ENCODE results near the gene ZDHHC1. TPM values are rescaled to one million over a fixed set of nuclear protein-coding genes. Genes with fewer than 3 reads are reported as not detected.
A peak's percentile ranks its signal among the peaks of the same experiment; 100 is the strongest.

ZDHHC1 gene
- total and polyA plus RNA-seq, 8 donors = 14.4 to 24.1 (median 17.9) TPM

- peaks cover 21 to 37% of the 10 kb centered on the region in 2 donors for H3K4me1 ChIP-seq
- peaks cover 13 to 58% of the 10 kb centered on the region in 2 donors for H3K27me3 ChIP-seq
- no peaks in the 10 kb centered on the region for H3K36me3 ChIP-seq
- peak in 3 of 4 donors; percentile 65 to 85 (median 85) for DNase-seq
- TF ChIP-seq CTCF (IDR thresholded peaks at IDR 0.05) = peak; percentile 77 to 79
- ATAC-seq = peak; percentile 77
- no peaks in the 10 kb centered on the region for H3K9me3 ChIP-seq
- intact Hi-C loops (cut with DNase I) = loop anchor here in 1 of 2 donors (5.0 kb wide), 1 partner anchor 39 kb away; no protein-coding TSS in a partner anchor
- no peak overlapping the region for H3K27ac ChIP-seq
- no peak overlapping the region for H3K4me3 ChIP-seq
These were observed 12.0 kb upstream of the ZDHHC1 start for GRCh38 chr16:67428146-67428731.

GRCh38 chr16:67426950-67427349 lies 10.7 kb upstream of the ZDHHC1 start:
- H3K4me3 ChIP-seq = no peak overlapping the region
- intact Hi-C loops (cut with DNase I) = loop anchor here in 1 of 2 donors (5.0 kb wide), 1 partner anchor 40 kb away; no protein-coding TSS in a partner anchor
- ATAC-seq (no peak), DNase-seq (no peak)
- H3K36me3 ChIP-seq = no peaks in the 10 kb centered on the region
- TF ChIP-seq CTCF (IDR thresholded peaks at IDR 0.05) = no peak
- H3K4me1 ChIP-seq = peaks cover 18 to 28% of the 10 kb centered on the region in 2 donors
- H3K27me3 ChIP-seq = peaks cover 13 to 54% of the 10 kb centered on the region in 2 donors
- H3K27ac ChIP-seq = no peak overlapping the region
- no peaks in the 10 kb centered on the region for H3K9me3 ChIP-seq

- peaks cover 11 to 21% of the 10 kb centered on the region in 2 donors for H3K4me1 ChIP-seq
- no peak overlapping the region for H3K27ac ChIP-seq
These were observed 9.7 kb upstream of the ZDHHC1 start for GRCh38 chr16:67426022-67426421.

GRCh38 chr16:67425580-67425979 lies 9.3 kb upstream of the ZDHHC1 start:
- H3K27ac ChIP-seq = no peak overlapping the region
- peaks cover 9 to 17% of the 10 kb centered on the region in 2 donors for H3K4me1 ChIP-seq
- DNase-seq = no peak
- ATAC-seq = no peak
- intact Hi-C loops (cut with DNase I) = loop anchor here in 1 of 2 donors (5.0 kb wide), 1 partner anchor 42 kb away; no protein-coding TSS in a partner anchor
- TF ChIP-seq CTCF (IDR thresholded peaks at IDR 0.05) = no peak
- peaks cover 13 to 42% of the 10 kb centered on the region in 2 donors for H3K27me3 ChIP-seq
- H3K4me3 ChIP-seq = no peak overlapping the region
- H3K9me3 ChIP-seq = no peaks in the 10 kb centered on the region
- H3K36me3 ChIP-seq = no peaks in the 10 kb centered on the region

More at GRCh38 chr16:67426022-67426421, 9.7 kb upstream of the ZDHHC1 start:
- no peak for DNase-seq
- peaks cover 13 to 46% of the 10 kb centered on the region in 2 donors for H3K27me3 ChIP-seq
- ATAC-seq = no peak
- TF ChIP-seq CTCF (IDR thresholded peaks at IDR 0.05) = no peak
- intact Hi-C loops (cut with DNase I) = loop anchor here in 1 of 2 donors (5.0 kb wide), 1 partner anchor 41 kb away; no protein-coding TSS in a partner anchor
- no peak overlapping the region for H3K4me3 ChIP-seq
- H3K36me3 ChIP-seq = no peaks in the 10 kb centered on the region
- no peaks in the 10 kb centered on the region for H3K9me3 ChIP-seq

- intact Hi-C loops (cut with DNase I) = loop anchor here in 1 of 2 donors (5.0 kb wide), 1 partner anchor 42 kb away; no protein-coding TSS in a partner anchor
- H3K27me3 ChIP-seq = peaks cover 9 to 36% of the 10 kb centered on the region in 2 donors
- H3K4me1 ChIP-seq = peaks cover 4 to 12% of the 10 kb centered on the region in 2 donors
- H3K9me3 ChIP-seq = no peaks in the 10 kb centered on the region
- DNase-seq (no peak), ATAC-seq (no peak)
- no peak overlapping the region for H3K4me3 ChIP-seq
- no peak for TF ChIP-seq CTCF (IDR thresholded peaks at IDR 0.05)
- H3K27ac ChIP-seq = no peak overlapping the region
- no peaks in the 10 kb centered on the region for H3K36me3 ChIP-seq
These were observed 8.8 kb upstream of the ZDHHC1 start for GRCh38 chr16:67425061-67425460.
